Sigmoid colon (tissue), 7 donors: ENCODE results near the gene R3HDM2. TPM values are rescaled to one million over a fixed set of nuclear protein-coding genes. Genes with fewer than 3 reads are reported as not detected.
"Not testable (repeated sequence)": the region's sequence is repeated elsewhere in the genome, so short reads cannot be mapped to it uniquely, and the experiment has no call there.

ENCODE experiments used
- DNase-seq: peaks from one replicate; pipeline ENCODE4 v3.0.0-alpha.2; 2019
- H3K27ac ChIP-seq, 4 donors: fragments of 200-600 bp; sonication (generic); one replicate each; pipeline ENCODE4 v1.5.1; 2016 to 2019; ENCODE audit warnings: mild to moderate bottlenecking in 1 of 4
- H3K27me3 ChIP-seq, 3 donors: fragments of 200-600 bp; sonication (generic); one replicate each; pipeline ENCODE4 v1.5.1; 2019; ENCODE audit warnings: mild to moderate bottlenecking in 1 of 3
- H3K36me3 ChIP-seq, 4 donors: fragments of 200-600 bp; sonication (generic); one replicate each; pipeline ENCODE4 v1.5.1; 2016 to 2019
- H3K4me1 ChIP-seq, 4 donors: fragments of 200-600 bp; sonication (generic); one replicate each; pipeline ENCODE4 v1.5.1; 2017 to 2019
- H3K4me3 ChIP-seq, 4 donors: fragments of 200-600 bp; sonication (generic); one replicate each; pipeline ENCODE4 v1.5.1; 2017 to 2019; ENCODE audit warnings: mild to moderate bottlenecking in 2 of 4, moderate library complexity in 1 of 4
- H3K9me3 ChIP-seq, 4 donors: fragments of 200-600 bp in 3 of 4; sonication (generic) in 3 of 4; one replicate each; pipeline versions ENCODE4 v1.5.1 to v1.6.1; 2013 to 2019
- CTCF ChIP-seq, 4 experiments: fragments of 450-650 bp in 3 of 4; fragments of 200-600 bp in 1 of 4; IDR thresholded peaks; one replicate each; pipeline ENCODE4 v1.5.1; 2016 to 2019; ENCODE audit warnings: antibody characterized with exemption in 4 of 4, mild to moderate bottlenecking in 3 of 4, moderate library complexity in 2 of 4
- EP300 ChIP-seq, 4 donors: sonication (generic); formaldehyde crosslinking; IDR thresholded peaks; one replicate each; pipeline ENCODE4 v1.6.1; 2017; ENCODE audit warnings: antibody characterized with exemption in 4 of 4
- POLR2A ChIP-seq, 2 donors: fragments of 450-650 bp; IDR thresholded peaks; one replicate each; pipeline ENCODE4 v1.6.1; 2016; ENCODE audit warnings: antibody characterized with exemption in 2 of 2, mild to moderate bottlenecking in 2 of 2, moderate library complexity in 2 of 2
- POLR2AphosphoS5 ChIP-seq, 4 donors: sonication (generic); formaldehyde crosslinking; IDR thresholded peaks; one replicate each; pipeline ENCODE4 v1.6.1; 2017; ENCODE audit warnings: antibody characterized with exemption in 4 of 4
- WGBS, 2 donors: extraction: QIAGEN DNeasy Blood & Tissue Kit; methylation state at CpG; one replicate each; pipeline ENCODE4 v1.1.7; 2013; 5-methylcytosine and 5-hydroxymethylcytosine counted together
- intact Hi-C: fragments of 100-400 bp; cut with DNase I; formaldehyde crosslinking; loops from one replicate; pipeline ENCODE4 v1.15.1; 2023
- polyA plus RNA-seq, 3 donors: library from polyadenylated mRNA; stranded (reverse); fragments of 200-250 nt; gene quantifications; one replicate each; pipeline ENCODE4 v1.2.3, GENCODE V29; 2013
- total RNA-seq, 4 donors: library from RNA; depleted of rRNA; stranded (reverse); fragments of >200 nt; gene quantifications; one replicate each; pipeline ENCODE4 v1.1.0, GENCODE V29; 2016
- donor health status: healthy with polysubstance abuse.
- donor health status: Bipolar disorder and iron deficiency.
- donor health status: healthy.

The R3HDM2 gene
- total and polyA plus RNA-seq, 7 donors, result 10.9 to 37.7 (median 28.3) TPM

- Histone ChIP-seq H3K27ac (no peak overlapping the region), H3K36me3 (no peaks in the 10 kb centered on the region), H3K4me1 (peaks cover 0 to 21% (median 10%) of the 10 kb centered on the region in 4 donors), H3K9me3 (no peaks in the 10 kb centered on the region), H3K27me3 (no peaks in the 10 kb centered on the region), H3K4me3 (no peak overlapping the region)
- intact Hi-C loops, result no loop called here
- DNase-seq, result no peak
- WGBS, 2 donors, result 78 to 97% methylated on average over 3 of the region's 3 CpGs
- TF ChIP-seq POLR2A (IDR thresholded peaks at IDR 0.05), result no peak
- TF ChIP-seq EP300 (IDR thresholded peaks at IDR 0.05), result no peak
These were observed 19.2 kb upstream of the R3HDM2 start for GRCh38 chr12:57450057-57450456.

DNA sequence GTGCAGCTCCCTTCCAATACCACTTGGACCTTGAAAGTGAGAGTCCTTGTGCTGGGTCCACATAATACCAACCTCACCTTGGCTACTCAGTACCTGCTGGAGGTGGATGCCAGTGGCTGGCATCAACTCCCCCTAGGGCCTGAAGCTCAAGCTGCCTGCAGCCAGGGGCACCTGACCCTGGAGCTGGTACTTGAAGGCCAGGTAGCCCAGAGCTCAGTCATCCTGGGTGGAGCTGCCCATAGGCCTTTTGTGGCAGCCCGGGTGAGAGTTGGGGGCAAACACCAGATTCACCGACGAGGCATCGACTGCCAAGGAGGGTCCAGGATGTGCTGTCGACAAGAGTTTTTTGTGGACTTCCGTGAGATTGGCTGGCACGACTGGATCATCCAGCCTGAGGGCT, 18.5 kb upstream of the R3HDM2 start:
- no peak for DNase-seq

GRCh38 chr12:57448669-57449068, 17.8 kb upstream of the R3HDM2 start:
- no peak overlapping the region for H3K4me3 ChIP-seq
- H3K36me3 ChIP-seq, result no peaks in the 10 kb centered on the region
- no peak for DNase-seq
- no peaks in the 10 kb centered on the region for H3K27me3 ChIP-seq
- no peak overlapping the region for H3K27ac ChIP-seq
- 86 to 92% methylated on average over 2 of the region's 2 CpGs for WGBS, 2 donors
- intact Hi-C loops, result no loop called here
- no peaks in the 10 kb centered on the region for H3K9me3 ChIP-seq
- H3K4me1 ChIP-seq, result peaks cover 0 to 21% (median 10%) of the 10 kb centered on the region in 4 donors
- TF ChIP-seq CTCF (IDR thresholded peaks at IDR 0.05), result no peak

More for the DNA sequence above, 18.5 kb upstream of the R3HDM2 start:
- H3K4me1 ChIP-seq, result peaks cover 0 to 21% (median 10%) of the 10 kb centered on the region in 4 donors
- H3K9me3 ChIP-seq, result no peaks in the 10 kb centered on the region
- H3K4me3 ChIP-seq, result no peak overlapping the region
- H3K27ac ChIP-seq, result no peak overlapping the region
- TF ChIP-seq POLR2AphosphoS5 (IDR thresholded peaks at IDR 0.05), result no peak
- TF ChIP-seq POLR2A (IDR thresholded peaks at IDR 0.05), result no peak
- no peak for TF ChIP-seq CTCF (IDR thresholded peaks at IDR 0.05)
- TF ChIP-seq EP300 (IDR thresholded peaks at IDR 0.05), result no peak
- intact Hi-C loops, result no loop called here
- no peaks in the 10 kb centered on the region for H3K27me3 ChIP-seq
- 97 to 98% methylated on average over 7 of the region's 7 CpGs for WGBS, 2 donors
- no peaks in the 10 kb centered on the region for H3K36me3 ChIP-seq

DNA sequence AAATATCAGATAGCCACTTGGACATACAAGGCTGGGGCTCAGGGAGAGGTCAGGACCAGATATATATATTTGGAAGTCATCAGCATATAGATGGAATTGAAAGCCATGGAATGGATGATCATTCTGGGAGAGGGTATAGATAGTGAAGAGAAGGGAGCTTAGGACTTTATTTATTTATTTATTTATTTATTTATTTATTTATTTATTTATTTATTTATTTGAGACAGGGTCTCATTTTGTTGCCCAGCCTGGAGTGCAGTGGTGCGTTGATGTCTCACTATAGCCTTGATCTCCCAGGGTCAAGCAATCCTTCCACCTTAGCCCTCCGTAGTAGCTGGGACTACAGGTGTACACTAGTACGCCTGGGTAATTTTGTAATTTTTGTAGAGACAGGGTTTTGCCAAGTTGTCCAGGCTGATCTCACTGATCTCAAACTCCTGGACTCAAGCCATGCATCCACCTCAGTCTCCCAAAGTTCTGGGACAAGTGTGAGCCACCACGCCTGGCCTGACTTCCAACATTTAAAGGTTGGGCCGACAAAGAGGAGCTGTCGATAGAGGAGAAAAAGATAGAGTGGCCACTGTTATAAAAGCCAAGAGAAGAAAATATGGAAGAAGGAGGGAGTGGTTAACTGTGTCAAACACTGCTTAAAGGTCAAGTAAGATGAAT, 15.6 kb upstream of the R3HDM2 start:
- no peak for DNase-seq
- 95 to 97% methylated on average over 6 of the region's 6 CpGs for WGBS, 2 donors
- Histone ChIP-seq H3K27ac (no peak overlapping the region), H3K27me3 (no peaks in the 10 kb centered on the region), H3K4me1 (peaks cover 0 to 4% (median 0%) of the 10 kb centered on the region in 4 donors), H3K36me3 (no peaks in the 10 kb centered on the region), H3K9me3 (no peaks in the 10 kb centered on the region), H3K4me3 (no peak overlapping the region)
- no peak for TF ChIP-seq EP300 (IDR thresholded peaks at IDR 0.05)
- intact Hi-C loops, result no loop called here

DNA sequence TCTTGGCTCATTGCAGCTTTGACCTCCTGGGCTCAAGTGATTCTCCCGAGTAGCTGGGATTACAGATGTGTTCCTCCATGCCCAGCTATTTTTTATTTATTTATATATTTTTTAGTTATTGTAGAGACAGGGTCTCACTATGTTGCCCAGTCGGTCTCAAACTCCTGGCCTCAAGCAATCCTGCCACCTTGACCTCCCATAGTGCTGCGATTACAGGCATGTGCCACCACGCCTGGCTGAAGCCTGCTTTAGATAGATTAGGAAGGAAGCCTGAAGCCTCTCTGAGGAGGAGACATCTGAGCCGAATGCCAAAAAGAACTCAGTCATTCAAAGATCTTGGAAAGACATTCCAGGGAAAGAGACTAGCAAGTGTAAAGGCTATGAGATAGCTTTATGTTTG, 13.9 kb upstream of the R3HDM2 start:
- TF ChIP-seq POLR2A (IDR thresholded peaks at IDR 0.05) (no peak), CTCF (IDR thresholded peaks at IDR 0.05) (no peak), EP300 (IDR thresholded peaks at IDR 0.05) (no peak), POLR2AphosphoS5 (IDR thresholded peaks at IDR 0.05) (no peak)
- intact Hi-C loops, result no loop called here
- Histone ChIP-seq H3K4me3 (no peak overlapping the region), H3K4me1 (no peaks in the 10 kb centered on the region), H3K27ac (no peak overlapping the region), H3K36me3 (no peaks in the 10 kb centered on the region), H3K27me3 (no peaks in the 10 kb centered on the region), H3K9me3 (no peaks in the 10 kb centered on the region)
- no peak for DNase-seq
- 82 to 88% methylated on average over 5 of the region's 5 CpGs for WGBS, 2 donors

DNA sequence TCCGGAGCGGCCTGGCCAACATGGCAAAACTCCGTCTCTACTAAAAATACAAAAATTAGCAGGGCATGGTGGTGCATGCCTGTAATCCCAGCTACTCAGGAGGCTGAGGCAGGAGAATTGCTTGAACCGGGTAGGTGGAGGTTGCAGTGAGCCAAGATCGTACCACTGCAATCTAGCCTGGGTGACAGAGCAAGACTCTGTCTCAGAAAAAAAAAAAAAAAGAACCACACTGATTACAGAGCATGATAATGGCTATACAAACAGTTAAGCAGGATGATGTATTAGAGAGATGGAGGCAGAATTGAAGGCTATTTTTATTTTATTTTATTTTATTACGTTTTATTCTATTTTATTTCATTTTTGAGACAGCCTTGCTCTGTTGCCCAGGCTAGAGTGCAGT, 13.5 kb upstream of the R3HDM2 start:
- H3K27me3 ChIP-seq, DNase-seq, H3K4me3 ChIP-seq, H3K27ac ChIP-seq, intact Hi-C loops, H3K36me3 ChIP-seq, H3K9me3 ChIP-seq, H3K4me1 ChIP-seq: not testable (repeated sequence)
- 82 to 87% methylated on average over 6 of the region's 6 CpGs for WGBS, 2 donors
